H9 (cell line): Measurements from ENCODE around the gene TEX261. TPM values are rescaled to one million over a fixed set of nuclear protein-coding genes. Genes with fewer than 3 reads are reported as not detected.

ENCODE experiments used
- DNase-seq: peaks from one replicate; pipeline ENCODE4 v3.0.0-alpha.2; 2017
- H2AFZ ChIP-seq: one replicate; pipeline ENCODE4 v1.6.1; 2013; ENCODE audit warnings: mild to moderate bottlenecking, low read length, control low read depth, moderate library complexity
- H2AK5ac ChIP-seq: 2 replicates; pipeline ENCODE4 v1.6.1; 2013; ENCODE audit warnings: low read length, control low read depth, mixed read lengths; ENCODE audit not compliant: insufficient read length
- H2BK120ac ChIP-seq: one replicate; pipeline ENCODE4 v1.6.1; 2013; ENCODE audit warnings: low read depth, mild to moderate bottlenecking, low read length, control low read depth, inconsistent platforms; ENCODE audit not compliant: poor library complexity, severe bottlenecking
- H2BK12ac ChIP-seq: 2 replicates; pipeline ENCODE4 v1.6.1; 2013; ENCODE audit warnings: low read length, control low read depth, mixed read lengths, low read depth; ENCODE audit not compliant: insufficient read length
- H2BK15ac ChIP-seq: 2 replicates; pipeline ENCODE4 v1.6.1; 2013; ENCODE audit warnings: low read depth, low read length, control low read depth
- H2BK20ac ChIP-seq: one replicate; pipeline ENCODE4 v1.6.1; 2013; ENCODE audit warnings: low read depth, mild to moderate bottlenecking, low read length, control low read depth, inconsistent platforms; ENCODE audit not compliant: poor library complexity, severe bottlenecking
- H2BK5ac ChIP-seq: 2 replicates; pipeline ENCODE4 v1.6.1; 2013; ENCODE audit warnings: low read length, control low read depth, mixed read lengths; ENCODE audit not compliant: insufficient read length
- H3K14ac ChIP-seq: 2 replicates; pipeline ENCODE4 v1.6.1; 2013; ENCODE audit warnings: low read length, control low read depth; ENCODE audit not compliant: insufficient read depth
- H3K18ac ChIP-seq: 2 replicates; pipeline ENCODE4 v1.6.1; 2013; ENCODE audit warnings: low read depth, mild to moderate bottlenecking, mixed read lengths, low read length, control low read depth; ENCODE audit not compliant: insufficient read length
- H3K23ac ChIP-seq: 2 replicates; pipeline ENCODE4 v1.6.1; 2013; ENCODE audit warnings: low read length, control low read depth, mixed read lengths, low read depth; ENCODE audit not compliant: insufficient read length
- H3K23me2 ChIP-seq: 2 replicates; pipeline ENCODE4 v1.6.1; 2013; ENCODE audit warnings: low read depth, mild to moderate bottlenecking, mixed read lengths, low read length, control low read depth; ENCODE audit not compliant: insufficient read length, poor library complexity, severe bottlenecking
- H3K27ac ChIP-seq: 2 replicates; pipeline ENCODE4 v1.5.1; 2013; ENCODE audit warnings: low read length, control low read depth, mixed read lengths, low read depth; ENCODE audit not compliant: insufficient read length
- H3K27me3 ChIP-seq: 2 replicates; pipeline ENCODE4 v1.6.1; 2013; ENCODE audit warnings: low read length, control low read depth, inconsistent platforms; ENCODE audit not compliant: insufficient read depth
- H3K4ac ChIP-seq: 2 replicates; pipeline ENCODE4 v1.6.1; 2013; ENCODE audit warnings: low read depth, mild to moderate bottlenecking, control low read depth, inconsistent platforms, low read length, moderate library complexity
- H3K4me1 ChIP-seq: 2 replicates; pipeline ENCODE4 v1.6.1; 2013; ENCODE audit warnings: low read length, control low read depth, inconsistent platforms; ENCODE audit not compliant: insufficient read depth
- H3K4me2 ChIP-seq: 2 replicates; pipeline ENCODE4 v1.6.1; 2013; ENCODE audit warnings: low read length, control low read depth, mixed read lengths; ENCODE audit not compliant: insufficient read length, insufficient read depth
- H3K56ac ChIP-seq: 2 replicates; pipeline ENCODE4 v1.6.1; 2013; ENCODE audit warnings: low read depth, mild to moderate bottlenecking, mixed read lengths, low read length, control low read depth; ENCODE audit not compliant: insufficient read length
- H3K79me1 ChIP-seq: 2 replicates; pipeline ENCODE4 v1.6.1; 2013; ENCODE audit warnings: low read depth, mild to moderate bottlenecking, moderate library complexity, low read length, control low read depth, inconsistent platforms; ENCODE audit not compliant: insufficient read depth, poor library complexity, severe bottlenecking
- H3K79me2 ChIP-seq: 2 replicates; pipeline ENCODE4 v1.6.1; 2013; ENCODE audit warnings: low read length, control low read depth, inconsistent platforms; ENCODE audit not compliant: insufficient read depth
- H3K9ac ChIP-seq: 2 replicates; pipeline ENCODE4 v1.6.1; 2013; ENCODE audit warnings: low read length, control low read depth, mixed read lengths; ENCODE audit not compliant: insufficient read length; ENCODE audit errors: extremely low read depth
- H3K9me3 ChIP-seq: one replicate; pipeline ENCODE4 v1.6.1; 2013; ENCODE audit warnings: low read depth, low read length, inconsistent platforms; ENCODE audit not compliant: control insufficient read depth
- H3T11ph ChIP-seq: one replicate; pipeline ENCODE4 v1.6.1; 2013; ENCODE audit warnings: mild to moderate bottlenecking, low read length, control low read depth, inconsistent platforms
- H4K20me1 ChIP-seq: one replicate; pipeline ENCODE4 v1.6.1; 2013; ENCODE audit not compliant: control insufficient read depth, insufficient read length, insufficient read depth
- H4K5ac ChIP-seq: 2 replicates; pipeline ENCODE4 v1.6.1; 2013; ENCODE audit warnings: low read depth, mild to moderate bottlenecking, mixed read lengths, low read length, control low read depth; ENCODE audit not compliant: insufficient read length
- H4K8ac ChIP-seq: replicated peaks from 2 replicates; pipeline ENCODE4 v1.6.1; 2013; ENCODE audit warnings: low read length, control low read depth, mixed read lengths, low read depth; ENCODE audit not compliant: insufficient read length
- H4K91ac ChIP-seq: 2 replicates; pipeline ENCODE4 v1.6.1; 2013; ENCODE audit warnings: low read depth, mild to moderate bottlenecking, moderate library complexity, mixed read lengths, low read length, control low read depth; ENCODE audit not compliant: insufficient read length
- H3K27ac Mint-ChIP-seq, 3 experiments: 2 replicates in 2 of 3; 3 replicates in 1 of 3; pipeline ENCODE4 v1.8.0; 2020 to 2021; ENCODE audit warnings: mixed read lengths in 3 of 3, mild to moderate bottlenecking in 1 of 3, moderate library complexity in 1 of 3
- H3K27me3 Mint-ChIP-seq: 2 replicates; pipeline ENCODE4 v1.8.0; 2021; ENCODE audit warnings: low read depth, mild to moderate bottlenecking, moderate library complexity, mixed read lengths
- H3K36me3 Mint-ChIP-seq, 3 experiments: 2 replicates in 2 of 3; 3 replicates in 1 of 3; pipeline ENCODE4 v1.8.0; 2020 to 2021; ENCODE audit warnings: low read depth in 3 of 3, mixed read lengths in 3 of 3; ENCODE audit not compliant: insufficient read depth in 1 of 3
- H3K4me1 Mint-ChIP-seq, 2 experiments: 2 replicates each; pipeline ENCODE4 v1.8.0; 2020; ENCODE audit warnings: mixed read lengths in 2 of 2
- H3K4me3 Mint-ChIP-seq, 2 experiments: 2 replicates in 1 of 2; 3 replicates in 1 of 2; pipeline ENCODE4 v1.8.0; 2020 to 2021; ENCODE audit warnings: mild to moderate bottlenecking in 2 of 2, mixed read lengths in 2 of 2, moderate library complexity in 1 of 2
- H3K9me3 Mint-ChIP-seq, 2 experiments: 2 replicates in 1 of 2; 3 replicates in 1 of 2; pipeline ENCODE4 v1.8.0; 2020; ENCODE audit warnings: mild to moderate bottlenecking in 2 of 2, mixed read lengths in 2 of 2, moderate library complexity in 1 of 2
- CTCF ChIP-seq: fragments of 200-600 bp; sonication (generic); conservative IDR thresholded peaks from 3 replicates; pipeline ENCODE4 v1.8.0; 2021; ENCODE audit warnings: antibody characterized with exemption, mild to moderate bottlenecking
- WGBS: extraction: QIAGEN DNeasy Blood & Tissue Kit; methylation state at CpG from one replicate; pipeline ENCODE4 v1.1.7; 2013; ENCODE audit warnings: missing lambda C conversion rate, low lambda C conversion rate, mixed read lengths; ENCODE audit not compliant: insufficient read length; ENCODE audit errors: extremely low coverage; 5-methylcytosine and 5-hydroxymethylcytosine counted together
- total RNA-seq: library from RNA; stranded (reverse); gene quantifications from 2 replicates; pipeline ENCODE4 v1.2.1, GENCODE V29; 2021

The TEX261 gene
- total RNA-seq, 1 experiment from 2014 or later, result 19.2 TPM

- H2BK12ac ChIP-seq, result no peak overlapping the region
- no peak overlapping the region for H2BK5ac ChIP-seq
- no peak for DNase-seq
- H3K9me3 ChIP-seq, result no peaks in the 10 kb centered on the region
- H2BK15ac ChIP-seq, result no peak overlapping the region
- H3K4ac ChIP-seq, result no peak overlapping the region
- no peak overlapping the region for H3K9ac ChIP-seq
- H3K23me2 ChIP-seq, result peaks cover 13% of the 10 kb centered on the region
- no peak overlapping the region for H2AFZ ChIP-seq
- no peak overlapping the region for H3K14ac ChIP-seq
- no peak overlapping the region for H3K18ac ChIP-seq
- no peak overlapping the region for H3K27ac ChIP-seq
- Mint-ChIP-seq H3K27me3 (peaks cover 9% of the 10 kb centered on the region), H3K4me1 (peaks cover 12% of the 10 kb centered on the region in 2 experiments), H3K27ac (no peak overlapping the region), H3K9me3 (no peaks in the 10 kb centered on the region), H3K4me3 (peak overlapping the region; percentile 95 to 96), H3K36me3 (peaks cover 5 to 18% (median 16%) of the 10 kb centered on the region in 3 experiments; a peak in 5 of 7 replicates)
- no peak overlapping the region for H3K56ac ChIP-seq
- no peak overlapping the region for H2AK5ac ChIP-seq
- H4K91ac ChIP-seq, result no peak overlapping the region
- no CpG with 5 or more reads among the region's 12 CpGs for WGBS
- no peaks in the 10 kb centered on the region for H3K27me3 ChIP-seq
- no peak for TF ChIP-seq CTCF
- H4K5ac ChIP-seq, result no peak overlapping the region
- H3K4me2 ChIP-seq, result peak overlapping the region; percentile 82
- no peak overlapping the region for H4K8ac ChIP-seq
- no peak overlapping the region for H3K23ac ChIP-seq
- no peaks in the 10 kb centered on the region for H3K4me1 ChIP-seq
- no peaks in the 10 kb centered on the region for H4K20me1 ChIP-seq
- H3T11ph ChIP-seq, result no peak overlapping the region
- H2BK120ac ChIP-seq, result no peak overlapping the region
- H3K79me1 ChIP-seq, result no peaks in the 10 kb centered on the region
- no peak overlapping the region for H2BK20ac ChIP-seq
- H3K79me2 ChIP-seq, result 0 out of 2 replicates have a peak, but pooled peaks cover 3% of the 10 kb centered on the region
These were observed 1.5 kb downstream of the TEX261 start for GRCh38 chr2:70992945-70993853.
